ENCODE data around the gene METTL24.

The METTL24 gene, protein sequence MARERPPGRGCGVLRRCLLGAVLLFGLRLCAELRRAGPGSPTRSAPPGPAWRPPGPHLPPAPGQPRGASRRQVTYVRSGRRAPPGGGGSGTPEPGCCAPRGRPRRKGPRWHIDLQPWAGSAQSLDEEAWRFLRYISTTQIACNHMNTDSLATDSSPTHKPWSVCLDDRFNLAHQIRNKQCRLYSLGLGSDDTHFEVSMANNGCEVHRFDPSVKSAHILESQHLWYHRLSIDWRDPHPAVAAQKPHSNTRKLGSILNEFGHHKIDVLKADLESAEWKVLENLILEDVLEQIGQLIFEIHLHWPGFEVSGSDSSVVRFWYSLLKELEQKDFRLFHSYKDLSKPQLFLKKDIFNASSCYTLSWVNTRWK

DNA sequence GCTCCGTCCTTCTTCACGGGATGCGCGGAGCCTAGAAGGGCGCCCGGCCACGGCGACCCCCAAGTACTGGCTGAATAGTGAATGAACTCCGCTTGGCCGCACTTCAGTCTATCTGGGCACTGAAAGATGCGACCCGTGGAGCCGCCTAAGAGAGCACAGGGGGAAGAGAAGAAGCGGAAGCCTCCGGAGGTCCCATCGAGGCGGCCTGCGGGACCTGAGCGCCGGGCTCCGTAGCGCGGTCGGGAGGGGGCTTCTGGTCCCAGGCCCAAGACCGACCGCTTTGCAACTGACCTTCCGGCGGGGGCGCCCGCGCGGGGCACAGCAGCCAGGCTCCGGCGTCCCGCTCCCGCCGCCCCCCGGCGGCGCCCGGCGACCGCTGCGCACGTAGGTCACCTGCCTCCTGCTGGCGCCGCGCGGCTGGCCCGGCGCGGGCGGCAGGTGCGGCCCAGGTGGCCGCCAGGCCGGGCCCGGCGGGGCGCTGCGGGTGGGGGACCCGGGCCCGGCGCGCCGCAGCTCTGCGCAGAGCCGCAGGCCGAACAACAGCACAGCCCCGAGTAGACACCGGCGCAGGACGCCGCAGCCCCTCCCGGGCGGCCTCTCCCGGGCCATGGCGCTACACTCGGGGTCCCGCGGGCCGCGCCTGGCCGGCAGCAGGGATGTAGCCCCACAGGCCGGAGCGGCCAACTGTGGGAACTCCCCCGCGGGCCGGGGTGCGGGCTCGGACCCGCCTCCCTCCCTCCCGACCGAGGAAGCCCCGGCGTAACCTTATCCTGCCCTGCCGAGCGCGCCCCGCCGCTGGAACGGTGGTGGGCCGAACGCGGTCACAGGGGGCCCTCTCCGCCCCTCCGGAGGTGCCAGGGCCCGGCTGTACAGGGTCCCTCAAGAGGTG is at the start of gene METTL24:
Gene METTL24, minus strand, starts transcription at position 686 of the 889 bp plus-strand sequence. Its CDS starts 77 bp downstream, at position 609.
- no peak for DNase-seq (ENCODE audit: low spot score)

DNA sequence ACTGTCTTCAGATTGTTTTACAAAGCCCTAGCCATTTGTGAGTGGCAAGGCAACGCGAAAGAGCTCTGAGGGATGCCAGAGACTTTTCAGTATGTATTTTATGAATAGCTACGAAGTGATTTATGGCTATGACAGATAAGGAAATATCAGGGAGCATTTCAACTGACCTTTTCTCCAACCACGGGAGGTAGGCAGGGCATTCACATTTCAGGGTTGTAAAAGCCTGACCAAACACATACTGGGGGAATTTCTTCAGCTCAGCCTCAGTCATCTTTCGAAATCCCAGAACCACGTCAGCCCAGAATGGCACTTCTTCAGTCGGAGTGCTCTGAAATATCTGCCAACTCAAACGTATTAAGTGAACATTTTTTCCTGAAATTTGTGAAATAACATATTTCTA is 46.5 kb upstream of the METTL24 start:
- no peak for DNase-seq (ENCODE audit: low spot score)

DNA sequence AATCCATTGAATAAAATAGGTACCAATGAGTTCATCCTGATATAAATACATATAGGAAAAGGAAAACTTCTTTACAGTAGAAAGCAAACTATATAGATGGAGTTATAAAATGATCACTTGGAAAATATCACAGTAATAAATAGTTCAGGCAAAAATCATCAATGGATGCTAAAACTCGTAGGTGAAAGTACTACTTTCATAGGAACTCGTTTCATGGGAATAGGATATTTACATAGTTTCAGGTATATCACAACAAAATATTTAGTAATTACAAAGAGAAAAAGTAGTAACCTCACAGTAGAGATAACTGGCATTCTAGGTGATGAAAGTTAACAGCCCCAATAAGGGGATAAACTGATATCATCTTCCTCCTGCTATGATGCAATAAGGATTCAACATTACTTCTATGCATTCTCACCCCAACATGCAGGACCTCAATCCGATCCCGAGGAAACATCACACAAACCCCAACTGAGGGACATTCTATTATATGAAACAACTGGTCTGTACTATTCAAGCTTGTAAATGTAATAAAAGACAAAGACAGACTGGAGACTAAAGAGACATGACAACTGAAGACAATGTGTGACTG is 43.5 kb upstream of the METTL24 start:
- no peak for DNase-seq (ENCODE audit: low spot score)

DNA sequence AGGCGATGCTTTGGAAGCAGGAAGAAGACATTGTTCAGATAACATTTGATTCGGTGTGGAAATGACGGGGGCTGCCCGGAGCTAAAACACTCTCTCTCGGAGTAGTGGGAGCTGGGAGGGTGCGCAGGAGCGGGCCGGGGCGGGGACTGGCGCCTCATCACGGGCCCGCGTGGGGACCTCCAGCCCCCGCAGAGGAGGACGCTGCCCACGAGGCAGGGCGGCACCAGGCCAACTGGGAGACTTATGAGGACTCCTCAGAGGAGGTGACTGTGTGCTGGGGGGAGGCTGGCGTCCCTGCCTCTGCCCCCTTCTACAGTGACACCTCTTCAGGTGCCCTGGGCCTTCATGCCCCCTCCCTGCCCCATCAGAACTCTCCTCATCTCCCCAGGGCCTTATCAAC is 42.1 kb upstream of the METTL24 start:
- DNase-seq (ENCODE audit: low spot score): no peak

DNA sequence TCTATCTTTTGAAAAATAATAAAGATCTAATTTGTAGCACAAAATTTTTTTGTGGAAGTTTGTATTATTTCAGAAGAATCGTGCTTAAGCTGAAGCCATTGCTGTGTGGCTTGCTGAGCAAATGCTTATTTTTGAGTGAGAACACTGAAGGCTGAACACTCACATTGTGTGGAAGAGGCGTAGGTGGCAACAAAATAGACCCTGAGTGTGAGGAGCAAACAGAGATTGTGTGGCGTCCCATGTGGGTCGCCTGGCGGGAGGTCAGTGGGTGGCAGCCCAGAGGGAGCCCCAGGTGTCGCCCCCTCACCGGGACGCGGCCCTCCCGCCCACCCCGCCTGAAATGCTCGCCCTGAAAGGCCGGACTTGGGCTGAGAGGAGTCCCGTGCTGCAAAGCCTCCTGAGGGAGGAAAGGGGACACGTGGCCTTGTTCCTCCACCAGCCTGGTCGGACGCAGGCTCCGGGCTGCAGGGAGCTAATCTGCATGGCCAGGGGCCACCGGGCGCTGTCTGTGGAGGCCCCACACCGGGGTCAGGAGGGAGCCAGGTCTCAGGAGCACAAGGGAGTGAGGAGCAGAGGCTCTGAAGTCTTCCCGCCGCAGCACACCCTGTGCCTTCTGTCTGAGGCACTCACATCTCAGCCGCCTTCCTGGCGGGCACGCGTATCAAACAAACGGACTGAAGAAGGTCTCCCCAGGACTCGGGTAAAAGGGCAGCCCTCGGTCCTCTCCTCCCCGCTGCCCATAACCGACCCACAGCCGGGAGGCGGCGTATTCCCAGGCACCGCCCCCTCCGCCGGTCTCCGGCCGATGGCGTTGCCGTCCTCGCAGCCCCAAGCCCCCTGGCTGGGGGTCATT is 41.3 kb upstream of the METTL24 start:
- no peak for DNase-seq (ENCODE audit: low spot score)

DNA sequence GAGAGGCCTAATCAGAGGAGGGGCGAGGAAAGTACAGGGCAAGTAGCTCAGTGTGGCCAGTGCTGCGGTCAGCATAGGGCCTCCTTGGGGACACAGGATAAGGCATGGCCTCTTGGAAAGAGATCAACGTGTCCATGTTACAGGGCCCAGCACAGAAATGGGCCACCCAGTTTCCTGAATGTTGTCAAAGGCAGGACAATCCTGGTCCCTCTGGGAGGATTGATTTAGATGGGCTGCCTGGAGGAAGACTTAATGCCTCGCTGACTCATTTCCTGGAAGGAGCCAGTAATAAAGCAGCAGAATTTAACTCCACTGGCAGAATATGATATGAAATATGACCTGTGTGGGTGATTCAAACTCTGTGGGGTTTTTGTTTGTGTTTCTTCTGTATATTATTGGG is 40.6 kb upstream of the METTL24 start:
- peak; percentile 55 for DNase-seq (ENCODE audit: low spot score)

DNA sequence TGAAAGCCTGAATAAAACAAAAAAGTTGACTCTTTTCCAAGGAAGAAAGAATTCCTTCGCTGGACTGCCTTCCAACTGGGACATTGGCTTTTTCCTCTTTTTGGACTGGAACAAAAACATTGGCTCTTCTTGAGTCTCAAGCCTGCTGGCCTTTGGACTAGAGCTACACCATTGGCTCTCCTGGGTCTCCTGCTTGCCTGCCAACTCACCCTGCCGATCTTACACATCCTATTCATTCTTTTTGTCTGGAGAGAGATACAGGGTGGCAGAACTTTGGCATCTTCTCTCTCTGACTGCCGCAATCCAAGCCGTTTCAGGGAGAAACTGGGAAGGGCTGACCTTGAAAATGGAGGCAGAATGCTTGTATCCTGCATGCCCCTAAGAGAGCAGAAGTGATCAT is 37.1 kb upstream of the METTL24 start:
- DNase-seq (ENCODE audit: low spot score): no peak

DNA sequence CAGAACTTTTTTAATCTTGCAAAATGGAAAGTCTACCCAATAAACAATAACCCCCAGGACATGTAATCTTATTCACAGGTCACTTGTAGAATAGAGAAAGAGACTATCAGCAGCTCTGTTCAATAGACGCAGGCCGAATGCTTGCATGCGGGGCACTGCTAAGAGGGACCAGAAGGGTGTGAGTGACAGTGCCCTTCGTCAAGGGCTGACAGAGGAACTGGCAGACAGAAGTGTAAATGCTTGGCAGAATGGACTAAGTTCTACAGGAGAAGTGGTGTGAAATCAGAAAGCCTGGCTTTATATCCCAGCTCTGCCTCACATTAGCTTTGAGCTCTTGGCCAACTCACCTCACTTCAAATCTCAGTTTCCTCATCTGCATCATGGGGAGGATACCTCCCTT is 36.3 kb upstream of the METTL24 start:
- DNase-seq (ENCODE audit: low spot score): no peak

DNA sequence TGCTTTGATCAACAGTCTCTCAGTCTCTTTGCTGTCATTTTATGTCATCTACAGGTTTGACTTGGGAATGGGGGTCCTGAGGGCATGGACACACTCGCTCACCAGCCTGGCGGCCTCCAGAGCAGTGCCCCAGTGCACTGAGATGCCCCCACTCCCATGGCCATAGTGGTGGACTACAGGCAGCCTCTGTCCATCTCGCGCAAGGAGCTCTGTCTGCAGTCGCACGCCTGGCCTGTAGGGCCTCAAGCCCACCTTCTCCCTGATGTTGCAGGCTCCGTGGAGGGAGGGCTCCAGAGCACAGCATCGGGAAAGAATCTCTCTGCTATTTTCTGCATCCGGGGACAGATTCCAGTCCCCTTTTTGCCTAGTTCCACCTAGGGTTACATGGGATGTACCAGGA is 34.6 kb upstream of the METTL24 start:
- DNase-seq (ENCODE audit: low spot score): no peak

DNA sequence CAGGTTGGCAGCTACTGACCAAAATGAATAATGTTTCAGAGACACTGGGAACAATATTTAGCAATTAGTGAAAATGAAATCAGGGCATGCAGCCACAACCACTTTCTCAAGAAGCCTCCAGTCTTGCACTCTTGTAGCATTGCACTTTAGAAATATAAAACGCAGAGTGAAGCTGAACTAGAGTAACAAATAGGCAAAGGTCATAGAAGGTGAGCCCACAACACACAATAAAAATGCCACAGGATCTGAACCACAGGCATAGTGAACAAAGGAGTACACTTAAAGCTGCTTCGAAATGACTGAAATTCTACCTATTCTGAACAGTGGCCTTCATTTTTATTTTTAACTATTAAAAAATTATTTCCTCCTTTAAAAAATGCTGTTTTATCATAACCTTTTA is 32.3 kb upstream of the METTL24 start:
- no peak for DNase-seq (ENCODE audit: low spot score)

DNA sequence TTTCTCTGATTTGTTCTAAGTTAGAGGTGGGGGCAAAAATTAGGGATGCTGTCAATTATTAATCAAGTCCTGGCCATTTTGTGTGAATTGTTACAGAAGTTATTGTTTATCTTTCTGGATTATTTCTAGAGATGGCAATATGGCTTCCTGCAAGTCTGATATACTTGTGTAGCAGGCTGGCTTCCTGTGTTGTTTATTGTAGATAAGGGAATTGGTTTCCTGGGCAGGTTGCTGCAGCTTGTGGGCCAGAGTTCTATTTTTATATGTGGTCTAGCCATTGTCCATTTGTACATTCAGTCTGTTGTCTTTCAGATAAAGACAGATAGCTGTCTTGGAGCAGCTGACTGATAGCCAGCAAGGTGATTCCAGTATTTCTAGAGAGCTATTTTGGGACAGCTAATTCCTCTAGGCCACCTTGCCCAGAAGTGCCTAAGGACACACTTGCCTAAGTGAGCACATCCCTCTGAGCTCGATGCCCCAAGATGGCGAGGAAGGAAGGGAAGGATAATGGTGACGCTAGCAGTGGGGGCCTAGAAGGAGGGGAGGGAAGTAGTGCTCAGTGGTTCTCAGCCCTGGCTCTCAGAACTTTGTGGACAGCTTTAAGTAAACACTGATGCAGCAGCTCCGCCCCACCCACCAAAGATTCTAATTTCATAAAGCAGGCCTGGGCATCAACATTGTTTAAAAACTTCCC is 31.7 kb upstream of the METTL24 start:
- DNase-seq (ENCODE audit: low spot score): peak; percentile 33

DNA sequence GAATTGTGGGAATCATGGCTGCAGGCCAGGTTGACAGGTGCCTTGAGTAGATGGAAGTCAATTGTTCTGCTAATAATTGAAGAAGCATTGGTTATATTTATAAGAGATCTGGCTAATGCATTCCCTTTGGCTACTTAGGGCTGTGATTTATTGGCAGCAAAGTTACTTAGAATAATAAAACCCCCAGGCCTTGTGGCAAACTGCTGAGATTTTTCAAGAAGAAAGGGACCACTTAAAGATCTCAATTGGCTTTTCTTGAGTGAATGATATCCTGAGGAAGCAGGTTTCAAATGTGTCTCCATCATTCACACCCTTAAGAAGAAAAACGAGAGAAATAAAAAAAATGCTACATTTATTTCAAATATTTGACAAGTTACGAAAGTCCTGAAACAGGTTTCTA is 29.8 kb upstream of the METTL24 start:
- no peak for DNase-seq (ENCODE audit: low spot score)

DNA sequence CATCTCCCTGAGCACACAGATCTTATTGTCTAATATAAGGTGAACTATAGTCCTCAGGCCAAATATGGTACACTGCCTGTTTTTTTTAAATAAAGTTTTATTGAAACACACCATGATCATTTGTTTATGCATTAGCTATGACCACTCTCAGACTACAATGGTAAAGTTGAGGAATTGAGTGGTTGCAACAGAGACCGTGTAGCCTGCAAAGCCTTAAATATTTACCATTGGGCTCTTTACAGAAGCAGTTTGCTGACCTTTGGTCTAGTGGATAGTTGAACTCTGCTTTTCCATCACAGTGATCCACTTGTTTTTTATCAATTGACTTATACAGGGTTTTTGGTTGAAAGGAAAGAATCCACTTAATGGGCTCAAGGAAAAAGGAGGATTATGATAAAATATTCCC is 27.3 kb upstream of the METTL24 start:
- no peak for DNase-seq (ENCODE audit: low spot score)

DNA sequence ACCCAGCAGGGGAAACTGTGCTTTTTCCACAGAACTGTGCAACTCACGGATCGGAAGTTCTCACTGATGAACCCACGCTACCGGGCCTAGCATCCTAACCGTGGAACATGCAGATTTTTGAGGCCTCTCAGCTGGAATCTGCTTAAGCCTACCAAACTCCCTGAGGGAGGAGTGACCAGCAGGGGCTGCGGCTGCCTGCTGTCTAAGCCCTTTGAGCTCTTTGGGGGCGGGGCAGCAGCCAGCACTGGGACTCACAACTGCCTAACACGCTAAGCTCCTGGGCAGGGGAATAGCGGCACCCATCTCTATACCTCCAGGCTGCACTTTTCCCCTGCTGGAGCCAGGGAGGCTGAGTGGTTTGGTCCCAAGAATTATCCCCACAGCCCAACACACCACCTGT is 20.4 kb upstream of the METTL24 start:
- no peak for DNase-seq (ENCODE audit: low spot score)

DNA sequence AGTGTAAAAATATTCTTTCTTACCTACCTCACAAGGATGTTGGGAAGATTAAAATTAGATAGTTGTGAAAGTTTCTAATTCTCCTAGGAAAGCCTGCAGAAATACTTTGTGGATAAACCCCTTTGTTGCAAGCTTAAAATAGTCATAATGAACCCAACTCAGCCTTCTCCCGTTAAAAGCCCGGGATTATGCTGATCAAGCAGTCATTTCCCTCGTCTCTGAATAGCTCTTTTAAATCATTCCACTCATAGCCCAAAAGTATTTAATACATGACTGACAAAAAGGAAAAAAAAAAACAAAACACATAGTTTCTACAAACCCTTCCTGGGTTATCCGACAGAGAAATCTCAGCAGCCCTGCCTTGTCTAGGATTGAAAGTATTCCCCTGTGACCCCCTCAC is 10.9 kb upstream of the METTL24 start:
- DNase-seq (ENCODE audit: low spot score): no peak

DNA sequence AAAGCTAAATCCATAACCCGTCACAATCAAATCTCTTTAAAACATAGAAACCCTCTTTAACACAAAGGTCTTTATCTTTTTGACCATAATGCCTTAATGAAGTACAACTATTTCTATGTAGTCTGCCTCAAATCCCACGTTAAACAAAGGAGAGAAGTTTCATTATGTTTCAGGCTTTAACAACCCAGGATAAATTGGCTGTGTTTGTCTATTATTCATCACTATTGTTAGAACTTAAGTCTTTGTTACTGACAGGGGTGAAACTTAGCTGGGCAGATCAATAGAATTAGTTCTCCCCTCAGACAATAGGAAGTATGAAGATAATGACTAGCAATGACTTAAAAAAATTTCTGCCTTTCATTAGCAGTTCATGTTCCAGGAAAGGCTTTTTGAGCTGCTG is 10.1 kb upstream of the METTL24 start:
- no peak for DNase-seq (ENCODE audit: low spot score)

DNA sequence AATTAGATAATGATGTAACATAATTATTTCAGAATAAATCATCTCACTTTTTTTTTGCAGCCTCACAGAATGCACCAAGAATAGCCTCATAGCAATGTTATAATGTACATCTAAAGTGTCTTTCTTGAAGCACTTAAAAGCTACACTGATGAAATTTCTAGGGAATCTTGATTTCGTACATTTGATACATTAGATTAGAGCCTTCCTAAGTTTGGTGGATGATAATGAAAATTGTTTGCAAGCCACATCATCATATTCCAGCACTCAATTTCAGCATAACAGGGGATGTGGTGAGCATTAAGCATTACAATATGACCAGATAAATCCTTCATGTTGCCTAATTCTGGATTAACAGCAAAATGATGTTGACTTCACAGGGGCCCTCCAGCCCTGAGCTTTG is 9.7 kb upstream of the METTL24 start:
- DNase-seq (ENCODE audit: low spot score): no peak

DNA sequence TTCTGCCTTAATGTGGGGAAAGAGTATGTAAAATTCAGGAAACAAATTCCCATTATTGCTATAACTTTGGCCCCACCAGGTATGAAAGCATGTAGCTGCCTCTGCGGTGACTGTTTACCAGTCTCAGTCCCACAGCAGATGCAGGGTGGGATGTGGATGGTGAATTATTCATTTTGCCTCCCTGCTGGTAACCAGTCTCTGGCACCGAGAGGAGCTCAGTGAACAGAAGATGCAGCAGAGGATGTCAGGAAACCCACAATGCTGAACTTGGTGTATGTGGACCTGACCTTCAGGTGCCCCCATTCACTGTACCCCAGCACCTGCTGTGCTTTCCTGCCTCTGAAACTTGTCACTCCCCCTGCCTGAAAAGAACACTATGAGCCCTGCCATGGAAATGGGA is 8.8 kb upstream of the METTL24 start:
- no peak for DNase-seq (ENCODE audit: low spot score)

DNA sequence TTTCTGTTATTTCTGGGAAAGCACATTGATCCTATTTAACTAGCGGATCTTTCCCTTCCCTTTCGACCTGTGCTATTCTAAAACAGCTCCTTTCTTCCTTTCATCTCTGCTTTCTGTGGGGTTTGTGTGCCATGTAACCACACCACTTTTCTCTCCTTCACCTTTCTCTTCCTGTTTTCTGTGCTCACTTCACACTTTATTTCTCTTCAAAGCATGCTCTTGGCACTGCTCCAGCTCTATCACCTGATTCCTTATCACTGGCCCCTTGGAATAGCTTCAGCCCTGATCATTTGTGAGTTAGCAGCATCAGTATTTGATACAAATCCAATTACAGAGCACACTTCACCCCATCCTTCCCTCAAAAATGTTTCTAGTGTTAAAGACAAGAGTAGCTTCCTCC is 8.1 kb upstream of the METTL24 start:
- no peak for DNase-seq (ENCODE audit: low spot score)

DNA sequence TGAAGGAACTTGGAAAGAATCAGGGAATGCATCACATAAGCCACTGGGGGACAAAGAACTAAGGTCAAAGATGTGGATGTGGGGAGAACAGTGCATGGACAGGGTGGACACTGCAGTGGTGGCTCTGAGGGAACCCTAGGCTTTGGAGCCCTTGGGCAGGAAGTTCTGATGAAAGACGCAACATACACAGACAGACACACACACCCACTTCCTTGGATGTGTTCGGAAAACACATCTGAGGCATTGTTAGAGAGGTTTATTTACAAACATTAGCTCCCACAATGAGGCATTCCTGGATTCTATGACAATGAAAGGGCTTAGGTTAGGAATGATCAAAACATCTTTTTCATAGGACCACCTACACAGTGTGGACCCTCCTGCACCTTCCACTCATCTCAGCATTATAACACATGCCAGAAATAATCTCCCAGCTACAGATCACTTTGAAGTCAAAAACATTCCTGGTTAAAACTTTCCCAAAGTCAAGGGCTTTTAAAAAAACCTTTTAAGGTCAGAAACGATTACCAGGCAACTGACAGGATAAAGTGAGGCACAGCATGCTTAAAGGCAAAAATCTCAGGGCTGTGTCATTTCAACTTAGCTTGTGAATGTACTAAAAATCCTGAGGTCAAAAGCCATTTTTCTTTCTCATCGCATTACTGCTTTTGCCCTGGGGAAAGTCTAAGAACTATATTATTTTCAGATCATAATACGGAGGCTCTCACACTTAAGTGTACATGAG is 6.4 kb upstream of the METTL24 start:
- no peak for DNase-seq (ENCODE audit: low spot score)

DNA sequence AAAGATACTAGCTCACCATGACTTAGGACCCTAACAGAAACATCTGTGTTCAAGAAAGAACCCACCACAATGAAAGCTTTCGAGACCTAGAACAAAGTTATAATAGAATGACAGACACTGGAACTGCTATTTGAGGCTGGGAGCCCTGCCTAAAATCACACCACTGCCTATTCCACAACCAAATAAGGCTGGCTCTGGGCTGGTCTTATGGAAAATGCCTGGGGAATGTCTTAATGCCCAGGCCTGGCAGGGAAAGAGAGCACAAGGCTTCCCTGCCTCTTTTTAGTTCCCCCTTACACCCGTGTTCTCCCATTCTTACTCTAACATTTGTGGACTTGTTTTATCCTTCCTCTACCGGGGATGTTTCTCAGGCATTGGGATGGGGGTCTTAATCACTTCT is 5.6 kb upstream of the METTL24 start:
- DNase-seq (ENCODE audit: low spot score): no peak
